Fibroblast of lung (primary cell): ENCODE measurements around the gene ITPRIPL1. TPM values are rescaled to one million over a fixed set of nuclear protein-coding genes. Genes with fewer than 3 reads are reported as not detected.
A peak's percentile ranks its signal among the peaks of the same experiment; 100 is the strongest.

Experiments used
- DNase-seq, 2 donors: peaks; one replicate each; pipeline versions ENCODE4 v3.0.0 to v3.0.0-alpha.2; 2010; ENCODE audit warnings: low read depth in 2 of 2
- H2AFZ ChIP-seq: 2 replicates; pipeline ENCODE4 v1.5.1; 2012; ENCODE audit warnings: low read length, control low read depth, inconsistent platforms
- H3K27ac ChIP-seq: 2 replicates; pipeline ENCODE4 v1.5.1; 2011; ENCODE audit warnings: low read length, control low read depth; ENCODE audit not compliant: insufficient read depth
- H3K27me3 ChIP-seq: 2 replicates; pipeline ENCODE4 v1.5.1; 2011; ENCODE audit warnings: mild to moderate bottlenecking, low read length; ENCODE audit not compliant: control insufficient read depth, insufficient read depth
- H3K36me3 ChIP-seq: 2 replicates; pipeline ENCODE4 v1.5.1; 2011; ENCODE audit warnings: low read length; ENCODE audit not compliant: control insufficient read depth, insufficient read depth
- H3K4me1 ChIP-seq: 2 replicates; pipeline ENCODE4 v1.5.1; 2011; ENCODE audit warnings: low read length; ENCODE audit not compliant: control insufficient read depth, insufficient read depth; ENCODE audit errors: extremely low read depth
- H3K4me2 ChIP-seq: 2 replicates; pipeline ENCODE4 v1.5.1; 2011; ENCODE audit warnings: low read length, control low read depth; ENCODE audit not compliant: insufficient read depth; ENCODE audit errors: extremely low read depth
- H3K4me3 ChIP-seq, 4 experiments: fragments of 200-600 bp in 1 of 4; sonication (generic) in 1 of 4; replicated peaks in 1 of 4; 2 replicates each; pipeline ENCODE4 v1.5.1; 2011 to 2016; ENCODE audit warnings: low read length in 4 of 4, low read depth in 3 of 4, mild to moderate bottlenecking in 3 of 4, control low read depth in 2 of 4, inconsistent platforms in 1 of 4, mixed read lengths in 1 of 4; ENCODE audit not compliant: insufficient read depth in 1 of 4; ENCODE audit errors: control extremely low read depth in 1 of 4
- H3K79me2 ChIP-seq: 2 replicates; pipeline ENCODE4 v1.5.1; 2012; ENCODE audit warnings: mild to moderate bottlenecking, low read length, inconsistent platforms; ENCODE audit not compliant: control insufficient read depth, insufficient read depth
- H3K9ac ChIP-seq: 2 replicates; pipeline ENCODE4 v1.5.1; 2011; ENCODE audit warnings: mild to moderate bottlenecking, low read length, control low read depth; ENCODE audit not compliant: insufficient read depth
- H3K9me3 ChIP-seq: 2 replicates; pipeline ENCODE4 v1.5.1; 2012; ENCODE audit warnings: low read depth, low read length; ENCODE audit not compliant: control insufficient read depth, insufficient read depth
- H4K20me1 ChIP-seq: 2 replicates; pipeline ENCODE4 v1.5.1; 2011; ENCODE audit warnings: low read length; ENCODE audit not compliant: control insufficient read depth, insufficient read depth; ENCODE audit errors: extremely low read depth
- CTCF ChIP-seq, 2 donors: IDR thresholded peaks in 1 of 2; conservative IDR thresholded peaks in 1 of 2; 1 replicate in 1 of 2; 2 replicates in 1 of 2; pipeline ENCODE4 v1.5.1; 2011 to 2012; ENCODE audit warnings: low read length in 2 of 2, control low read depth in 1 of 2, inconsistent platforms in 1 of 2, low read depth in 1 of 2, mild to moderate bottlenecking in 1 of 2
- EZH2 ChIP-seq: IDR thresholded peaks from 2 replicates; pipeline ENCODE4 v1.5.1; 2012; ENCODE audit warnings: low read length, control low read depth, mild to moderate bottlenecking; ENCODE audit errors: missing control alignments
- polyA minus RNA-seq: library from RNA; depleted of rRNA, polyadenylated mRNA; stranded (reverse); fragments of >200 nt; gene quantifications from 2 replicates; pipeline ENCODE4 v1.2.3, GENCODE V29; 2011; ENCODE audit warnings: low replicate concordance
- polyA plus RNA-seq, 2 donors: library from polyadenylated mRNA; depleted of rRNA in 1 of 2; stranded (reverse) in 1 of 2; unstranded in 1 of 2; fragments of >200 nt; gene quantifications; 2 replicates each; pipeline ENCODE4 v1.2.1, GENCODE V29; 2011 to 2012; ENCODE audit warnings: missing spikeins in 1 of 2
- total RNA-seq: library from RNA; depleted of rRNA; stranded (reverse); fragments of >200 nt; gene quantifications from 2 replicates; pipeline ENCODE4 v1.2.1, GENCODE V29; 2014

ITPRIPL1 gene
- total RNA-seq (4.1 and 4.6 TPM in 2 replicates), polyA plus RNA-seq (2.0 and 2.6 TPM in 2 replicates), polyA minus RNA-seq (7.2 and 7.4 TPM in 2 replicates)
- polyA plus RNA-seq (2012): 1.2 and 1.4 TPM in 2 replicates

DNA sequence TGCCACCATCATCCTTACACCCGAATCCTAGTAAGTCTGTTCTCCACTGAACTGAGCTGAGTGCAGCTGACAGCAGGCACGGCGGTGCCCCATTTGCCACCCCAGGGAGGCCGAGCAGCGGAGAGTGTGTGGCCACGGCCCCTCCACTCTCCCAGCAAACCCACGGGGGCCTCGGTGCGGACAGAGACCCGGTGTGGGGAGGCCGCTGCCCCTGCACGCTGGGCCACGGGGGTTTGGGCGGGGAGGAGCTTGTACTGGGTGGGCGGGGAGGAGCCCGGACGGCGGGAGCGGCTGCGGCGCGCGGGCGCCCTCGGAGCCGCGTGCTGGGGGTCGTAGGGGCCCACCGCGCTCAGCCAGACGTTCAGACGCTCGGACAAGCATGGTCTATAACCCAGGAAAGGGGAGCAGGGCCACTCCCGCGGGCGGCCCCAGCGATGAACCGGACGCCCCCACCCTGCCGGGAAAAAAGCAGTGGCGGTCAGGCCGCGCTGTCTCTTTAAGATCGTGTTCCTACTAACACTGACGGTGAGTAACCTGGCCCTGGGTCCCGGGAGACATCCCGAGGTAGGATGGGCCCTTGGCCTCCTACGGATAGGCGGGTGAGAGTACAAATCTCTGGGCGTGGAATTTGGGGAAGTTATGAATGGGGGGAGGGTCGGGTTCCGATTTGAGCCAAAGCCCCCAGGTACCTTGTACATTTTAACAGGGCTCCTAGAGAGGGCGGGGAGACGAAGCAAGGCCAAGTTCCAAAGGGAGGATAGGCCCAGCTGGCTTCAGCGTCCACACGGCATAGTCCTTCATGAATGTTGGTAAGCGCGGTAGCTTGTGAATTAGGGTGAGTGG lies at the start of gene ITPRIPL1:
TSS of gene ITPRIPL1 (plus strand) at position 277 of the 843 bp plus-strand sequence. CDS start at position 800, 523 bp downstream.
- Histone ChIP-seq H3K4me1 (peaks cover 5% of the 10 kb centered on the region), H3K9ac (peak within 1 kb of the TSS; percentile 7)

DNA sequence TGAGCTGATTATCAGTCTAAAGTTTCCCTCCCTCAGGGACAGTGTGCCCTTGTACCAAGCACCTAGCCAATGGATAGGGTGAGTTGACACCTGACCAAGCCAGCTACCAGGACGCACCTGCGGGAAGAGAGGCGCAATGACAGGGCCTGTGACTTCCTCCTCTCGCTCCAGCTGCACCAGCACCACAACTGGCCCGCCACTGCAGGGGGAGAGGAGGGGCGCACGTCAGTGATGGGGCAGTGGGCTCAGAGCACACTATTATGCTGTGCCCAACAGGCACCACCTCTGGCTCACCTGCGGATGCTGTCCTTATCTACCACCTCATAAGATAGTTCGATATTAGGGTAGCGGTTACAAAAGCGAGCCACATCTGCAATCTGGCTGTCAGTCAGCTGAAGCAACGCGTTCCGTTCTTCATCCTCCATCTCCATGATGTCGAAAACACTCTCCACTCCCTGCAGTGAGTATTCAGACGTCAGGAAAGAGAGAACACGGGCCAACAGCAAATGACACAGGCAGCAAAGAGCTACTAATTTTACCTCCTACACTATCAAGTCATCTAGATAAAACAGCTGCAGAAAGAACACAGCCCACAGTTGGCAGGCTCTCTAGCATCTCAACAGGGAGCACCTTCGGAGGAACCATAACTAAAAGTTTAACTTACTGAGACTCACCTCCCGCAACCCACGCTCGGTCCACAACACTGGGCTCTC lies 48.2 kb upstream of the ITPRIPL1 start:
- no peak overlapping the region for H3K4me2 ChIP-seq
- H3K79me2 ChIP-seq: no peaks in the 10 kb centered on the region
- no peak overlapping the region for H2AFZ ChIP-seq
- no peaks in the 10 kb centered on the region for H4K20me1 ChIP-seq
- H3K4me3 ChIP-seq: no peak overlapping the region
- H3K9ac ChIP-seq: no peak overlapping the region
- H3K27me3 ChIP-seq: no peaks in the 10 kb centered on the region
- peaks cover 23% of the 10 kb centered on the region for H3K36me3 ChIP-seq
- DNase-seq: no peak
- TF ChIP-seq CTCF (conservative IDR thresholded peaks at IDR 0.05 in 1 of 2, IDR thresholded peaks at IDR 0.05 in 1 of 2; ENCODE audit: low read depth in 1 of 2, low read length in 2 of 2): no peak
- TF ChIP-seq EZH2: no peak
- no peaks in the 10 kb centered on the region for H3K9me3 ChIP-seq
- no peaks in the 10 kb centered on the region for H3K4me1 ChIP-seq
- no peak overlapping the region for H3K27ac ChIP-seq

More for the DNA sequence above, at the start of gene ITPRIPL1:
- Histone ChIP-seq H3K79me2 (no peaks in the 10 kb centered on the region), H3K9me3 (no peaks in the 10 kb centered on the region), H3K36me3 (no peaks in the 10 kb centered on the region), H3K27me3 (no peaks in the 10 kb centered on the region), H2AFZ (peak within 1 kb of the TSS; percentile 27), H4K20me1 (no peaks in the 10 kb centered on the region), H3K27ac (no peak within 1 kb of the TSS), H3K4me2 (peak within 1 kb of the TSS; percentile 80), H3K4me3 (peak within 1 kb of the TSS; percentile 49 to 67 (median 58))
- TF ChIP-seq CTCF (conservative IDR thresholded peaks at IDR 0.05 in 1 of 2, IDR thresholded peaks at IDR 0.05 in 1 of 2; ENCODE audit: low read depth in 1 of 2, low read length in 2 of 2) (no peak), EZH2 (no peak)
- DNase-seq: no peak

DNA sequence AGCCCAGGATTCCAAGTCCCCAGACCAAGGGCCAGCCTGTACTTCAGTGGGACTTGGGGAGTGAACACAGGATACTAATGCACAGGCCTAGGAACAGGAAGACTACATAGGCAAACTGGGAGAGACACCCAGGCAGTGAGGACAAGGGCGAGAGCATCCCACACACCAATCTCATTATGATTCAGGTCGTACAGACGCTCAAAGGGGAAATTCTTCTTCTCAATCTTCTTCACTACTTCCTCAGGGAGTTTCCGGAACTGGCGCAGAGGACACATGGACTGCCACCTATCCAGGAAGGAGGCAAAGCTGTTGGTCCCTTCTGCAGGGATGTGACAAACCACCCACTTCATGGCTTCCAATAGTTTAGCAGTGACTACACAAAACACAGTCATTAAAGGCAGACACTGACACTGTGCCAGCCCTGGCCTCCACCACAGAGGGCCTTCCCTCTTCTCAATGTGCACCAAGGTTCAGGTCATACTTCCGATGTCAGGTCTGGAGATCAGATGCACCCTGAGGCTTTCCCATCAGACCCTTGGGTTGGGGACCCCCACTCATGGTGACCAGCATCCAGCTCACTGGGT lies 37.8 kb upstream of the ITPRIPL1 start:
- Histone ChIP-seq H3K9me3 (no peaks in the 10 kb centered on the region), H3K36me3 (peaks cover 50% of the 10 kb centered on the region), H3K4me3 (no peak overlapping the region), H3K9ac (no peak overlapping the region), H3K4me1 (no peaks in the 10 kb centered on the region), H3K79me2 (no peaks in the 10 kb centered on the region), H3K27me3 (no peaks in the 10 kb centered on the region), H3K4me2 (no peak overlapping the region), H3K27ac (no peak overlapping the region), H2AFZ (no peak overlapping the region), H4K20me1 (no peaks in the 10 kb centered on the region)
- DNase-seq: no peak
- TF ChIP-seq EZH2: no peak
- no peak for TF ChIP-seq CTCF (conservative IDR thresholded peaks at IDR 0.05 in 1 of 2, IDR thresholded peaks at IDR 0.05 in 1 of 2; ENCODE audit: low read depth in 1 of 2, low read length in 2 of 2)
